Measurements from ENCODE around the gene TXNL4A.
"Not testable (repeated sequence)": the region's sequence is repeated elsewhere in the genome, so short reads cannot be mapped to it uniquely, and the experiment has no call there.

TXNL4A gene

GRCh38 chr18:80012714-80013113 is 24.4 kb upstream of the TXNL4A start:
- intact Hi-C loops (cut with DNase I; ENCODE audit: low total_unique reads) = no loop called here
- TF ChIP-seq CTCF (IDR thresholded peaks at IDR 0.05) = no peak
- DNase-seq = no peak
- peaks cover 0 to 15% (median 0%) of the 10 kb centered on the region in 3 donors for H3K36me3 ChIP-seq
- no peak overlapping the region for H3K4me3 ChIP-seq
- peaks cover 0 to 13% (median 3%) of the 10 kb centered on the region in 4 donors for H3K4me1 ChIP-seq
- H3K9me3 ChIP-seq = peaks cover 0 to 56% (median 20%) of the 10 kb centered on the region in 3 donors
- H3K27me3 ChIP-seq = no peaks in the 10 kb centered on the region
- H3K27ac ChIP-seq = no peak overlapping the region

GRCh38 chr18:80011496-80012137 is 23.3 kb upstream of the TXNL4A start:
- H3K4me3 ChIP-seq; H3K27me3 ChIP-seq; H3K27ac ChIP-seq; intact Hi-C loops (cut with DNase I; ENCODE audit: low total_unique reads); DNase-seq: not testable (repeated sequence)
- H3K36me3 ChIP-seq = peaks cover 0 to 15% (median 0%) of the 10 kb centered on the region in 3 donors
- peaks cover 0 to 13% (median 3%) of the 10 kb centered on the region in 4 donors for H3K4me1 ChIP-seq
- peaks cover 0 to 56% (median 20%) of the 10 kb centered on the region in 3 donors for H3K9me3 ChIP-seq

GRCh38 chr18:80010551-80010906 is 22.2 kb upstream of the TXNL4A start:
- H3K36me3 ChIP-seq = peaks cover 0 to 15% (median 0%) of the 10 kb centered on the region in 3 donors
- no peak overlapping the region for H3K4me3 ChIP-seq
- H3K4me1 ChIP-seq = peaks cover 0 to 13% (median 3%) of the 10 kb centered on the region in 4 donors
- peak overlapping the region in 1 of 2 donors; percentile 62 for H3K27ac ChIP-seq
- H3K27me3 ChIP-seq = no peaks in the 10 kb centered on the region
- TF ChIP-seq CTCF (IDR thresholded peaks at IDR 0.05) = no peak
- intact Hi-C loops (cut with DNase I; ENCODE audit: low total_unique reads) = no loop called here
- peaks cover 0 to 56% (median 20%) of the 10 kb centered on the region in 3 donors for H3K9me3 ChIP-seq
- peak in 1 of 2 donors; percentile 72 for DNase-seq

GRCh38 chr18:80009661-80010550 is 21.5 kb upstream of the TXNL4A start:
- peaks cover 0 to 55% (median 20%) of the 10 kb centered on the region in 3 donors for H3K9me3 ChIP-seq
- no peak overlapping the region for H3K4me3 ChIP-seq

GRCh38 chr18:80006724-80007123 is 18.4 kb upstream of the TXNL4A start:
- no peaks in the 10 kb centered on the region for H3K27me3 ChIP-seq
- DNase-seq = no peak
- no peak overlapping the region for H3K27ac ChIP-seq

More at GRCh38 chr18:80009661-80010550, 21.5 kb upstream of the TXNL4A start:
- Histone ChIP-seq H3K27ac (peak overlapping the region in 1 of 2 donors; percentile 62), H3K27me3 (no peaks in the 10 kb centered on the region), H3K36me3 (peaks cover 0 to 15% (median 0%) of the 10 kb centered on the region in 3 donors), H3K4me1 (peaks cover 0 to 13% (median 3%) of the 10 kb centered on the region in 4 donors)
- intact Hi-C loops (cut with DNase I; ENCODE audit: low total_unique reads) = no loop called here
- peak; percentile 66 to 92 for DNase-seq
- TF ChIP-seq CTCF (IDR thresholded peaks at IDR 0.05) = no peak

More at GRCh38 chr18:80006724-80007123, 18.4 kb upstream of the TXNL4A start:
- Histone ChIP-seq H3K9me3 (peaks cover 0 to 32% (median 6%) of the 10 kb centered on the region in 3 donors), H3K4me1 (peaks cover 0 to 13% (median 3%) of the 10 kb centered on the region in 4 donors), H3K36me3 (peaks cover 0 to 15% (median 0%) of the 10 kb centered on the region in 3 donors), H3K4me3 (no peak overlapping the region)
- intact Hi-C loops (cut with DNase I; ENCODE audit: low total_unique reads) = no loop called here
- TF ChIP-seq CTCF (IDR thresholded peaks at IDR 0.05) = no peak
